Measurements from ENCODE around the gene SLC28A1. TPM values are rescaled to one million over a fixed set of nuclear protein-coding genes. Genes with fewer than 3 reads are reported as not detected.

Gene SLC28A1
- total RNA-seq, 3 donors from 2014 or later (not counting 1 experiment from before 2014, with no cell fraction given) = not detected

- DNase-seq (peak; percentile 31 to 34), ATAC-seq (peak; percentile 68 to 90 (median 86))
- 43% methylated on average over 12 of the region's 12 CpGs for WGBS (ENCODE audit: insufficient coverage)
- intact Hi-C loops (cut with micrococcal nuclease) = no loop called here
- H3K27ac ChIP-seq (ENCODE audit: low read length) = peak overlapping the region; percentile 8
- Mint-ChIP-seq H3K4me1 (peaks cover 14% of the 10 kb centered on the region in 2 donors), H3K4me3 (peak overlapping the region; percentile 70), H3K36me3 (no peaks in the 10 kb centered on the region), H3K27me3 (ENCODE audit: low read depth in 2 of 2) (peaks cover 0 to 2% of the 10 kb centered on the region in 2 donors), H3K27ac (peak overlapping the region; percentile 56 to 74), H3K9me3 (no peaks in the 10 kb centered on the region)
- no peak overlapping the region for H3K4me3 ChIP-seq (ENCODE audit: low read length)
- H3K27me3 ChIP-seq (ENCODE audit: control insufficient read depth, insufficient read depth, low read length) = no peaks in the 10 kb centered on the region
- H3K4me1 ChIP-seq (ENCODE audit: control insufficient read depth, insufficient read depth, low read length) = peaks cover 12% of the 10 kb centered on the region
- H3K9me3 ChIP-seq (ENCODE audit: control insufficient read depth, insufficient read depth, low read length) = no peaks in the 10 kb centered on the region
- H3K36me3 ChIP-seq (ENCODE audit: control insufficient read depth, insufficient read depth, low read length) = no peaks in the 10 kb centered on the region
- TF ChIP-seq, protein P1, sequence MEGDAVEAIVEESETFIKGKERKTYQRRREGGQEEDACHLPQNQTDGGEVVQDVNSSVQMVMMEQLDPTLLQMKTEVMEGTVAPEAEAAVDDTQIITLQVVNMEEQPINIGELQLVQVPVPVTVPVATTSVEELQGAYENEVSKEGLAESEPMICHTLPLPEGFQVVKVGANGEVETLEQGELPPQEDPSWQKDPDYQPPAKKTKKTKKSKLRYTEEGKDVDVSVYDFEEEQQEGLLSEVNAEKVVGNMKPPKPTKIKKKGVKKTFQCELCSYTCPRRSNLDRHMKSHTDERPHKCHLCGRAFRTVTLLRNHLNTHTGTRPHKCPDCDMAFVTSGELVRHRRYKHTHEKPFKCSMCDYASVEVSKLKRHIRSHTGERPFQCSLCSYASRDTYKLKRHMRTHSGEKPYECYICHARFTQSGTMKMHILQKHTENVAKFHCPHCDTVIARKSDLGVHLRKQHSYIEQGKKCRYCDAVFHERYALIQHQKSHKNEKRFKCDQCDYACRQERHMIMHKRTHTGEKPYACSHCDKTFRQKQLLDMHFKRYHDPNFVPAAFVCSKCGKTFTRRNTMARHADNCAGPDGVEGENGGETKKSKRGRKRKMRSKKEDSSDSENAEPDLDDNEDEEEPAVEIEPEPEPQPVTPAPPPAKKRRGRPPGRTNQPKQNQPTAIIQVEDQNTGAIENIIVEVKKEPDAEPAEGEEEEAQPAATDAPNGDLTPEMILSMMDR (IDR thresholded peaks at IDR 0.05) = no peak
These were observed 30.6 kb downstream of the SLC28A1 start for GRCh38 chr15:84914909-84915605.

DNA sequence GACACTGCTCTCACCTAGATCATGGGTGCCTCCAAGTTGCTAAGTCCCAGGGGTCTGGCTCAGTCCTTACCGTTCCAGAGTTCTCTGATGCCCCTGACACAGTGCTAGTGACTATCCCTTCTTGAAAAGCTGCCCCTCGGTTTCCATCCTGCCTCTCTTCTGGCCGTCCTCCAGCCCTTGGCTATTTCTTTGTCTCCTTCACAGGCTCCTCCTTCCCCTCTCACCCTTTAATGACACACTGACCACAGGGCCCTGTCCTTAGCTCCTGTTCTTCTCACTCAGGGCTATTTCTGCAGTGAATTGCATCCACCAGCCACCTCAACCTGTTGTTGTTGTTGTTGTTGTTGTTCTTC lies 31.1 kb downstream of the SLC28A1 start:
- Histone ChIP-seq H3K4me3 (ENCODE audit: low read length) (no peak overlapping the region), H3K27ac (ENCODE audit: low read length) (peak overlapping the region; percentile 8), H3K9me3 (ENCODE audit: control insufficient read depth, insufficient read depth, low read length) (no peaks in the 10 kb centered on the region), H3K4me1 (ENCODE audit: control insufficient read depth, insufficient read depth, low read length) (peaks cover 12% of the 10 kb centered on the region), H3K36me3 (ENCODE audit: control insufficient read depth, insufficient read depth, low read length) (no peaks in the 10 kb centered on the region), H3K27me3 (ENCODE audit: control insufficient read depth, insufficient read depth, low read length) (no peaks in the 10 kb centered on the region)
- TF ChIP-seq, protein P1 (IDR thresholded peaks at IDR 0.05) = no peak
- no peaks in the 10 kb centered on the region for H3K36me3 Mint-ChIP-seq
- peaks cover 14% of the 10 kb centered on the region in 2 donors for H3K4me1 Mint-ChIP-seq
- WGBS (ENCODE audit: insufficient coverage) = 79% methylated on average over 3 of the region's 3 CpGs
- no peak overlapping the region for H3K4me3 Mint-ChIP-seq
- H3K9me3 Mint-ChIP-seq = no peaks in the 10 kb centered on the region
- DNase-seq = no peak
- ATAC-seq = peak in 1 of 3 donors; percentile 7
- peak overlapping the region; percentile 56 to 74 for H3K27ac Mint-ChIP-seq
- peaks cover 0 to 2% of the 10 kb centered on the region in 2 donors for H3K27me3 Mint-ChIP-seq (ENCODE audit: low read depth in 2 of 2)
- intact Hi-C loops (cut with micrococcal nuclease) = no loop called here

GRCh38 chr15:84917452-84917851 lies 33.0 kb downstream of the SLC28A1 start:
- WGBS (ENCODE audit: insufficient coverage) = 93% methylated on average over 1 of the region's 1 CpG
- Mint-ChIP-seq H3K36me3 (no peaks in the 10 kb centered on the region), H3K27me3 (ENCODE audit: low read depth in 2 of 2) (peaks cover 0 to 2% of the 10 kb centered on the region in 2 donors), H3K27ac (peak overlapping the region in 1 of 2 donors; percentile 41), H3K4me1 (peaks cover 14% of the 10 kb centered on the region in 2 donors), H3K4me3 (no peak overlapping the region), H3K9me3 (no peaks in the 10 kb centered on the region)
- Histone ChIP-seq H3K4me3 (ENCODE audit: low read length) (no peak overlapping the region), H3K4me1 (ENCODE audit: control insufficient read depth, insufficient read depth, low read length) (peaks cover 12% of the 10 kb centered on the region), H3K36me3 (ENCODE audit: control insufficient read depth, insufficient read depth, low read length) (no peaks in the 10 kb centered on the region), H3K9me3 (ENCODE audit: control insufficient read depth, insufficient read depth, low read length) (no peaks in the 10 kb centered on the region), H3K27ac (ENCODE audit: low read length) (no peak overlapping the region), H3K27me3 (ENCODE audit: control insufficient read depth, insufficient read depth, low read length) (no peaks in the 10 kb centered on the region)
- DNase-seq = no peak
- intact Hi-C loops (cut with micrococcal nuclease) = no loop called here
- TF ChIP-seq, protein P1 (IDR thresholded peaks at IDR 0.05) = no peak
- no peak for ATAC-seq
